SU-DHL-6 (cell line): Measurements from ENCODE around the gene ZNF174.

ENCODE experiments used
- H2AFZ ChIP-seq: fragments of 200-600 bp; sonication (generic); 2 replicates; pipeline ENCODE4 v1.6.1; 2014; ENCODE audit warnings: low read depth, mild to moderate bottlenecking, moderate library complexity, mixed read lengths, antibody characterized with exemption, low read length; ENCODE audit not compliant: severe bottlenecking
- H3F3A ChIP-seq: fragments of 200-600 bp; shearing (Covaris generic); 2 replicates; pipeline ENCODE4 v1.6.0; 2016; ENCODE audit warnings: antibody characterized with exemption, mild to moderate bottlenecking; ENCODE audit not compliant: insufficient read depth
- H3K27ac ChIP-seq: fragments of 200-600 bp; sonication (generic); 2 replicates; pipeline ENCODE4 v1.5.1; 2016; ENCODE audit warnings: low read depth, mild to moderate bottlenecking, low read length, moderate library complexity, mixed read lengths
- H3K27me3 ChIP-seq: fragments of 200-600 bp; sonication (generic), shearing (Covaris generic); 2 replicates; pipeline ENCODE4 v1.6.0; 2014; ENCODE audit warnings: mild to moderate bottlenecking, low read length
- H3K36me3 ChIP-seq: fragments of 200-600 bp; sonication (generic); 2 replicates; pipeline ENCODE4 v1.6.1; 2014; ENCODE audit warnings: mild to moderate bottlenecking, low read length, mixed read lengths
- H3K4me2 ChIP-seq: fragments of 300-600, 200-600 bp; shearing (Covaris generic), sonication (generic); 2 replicates; pipeline ENCODE4 v1.6.0; 2014; ENCODE audit warnings: low read length, low read depth, mild to moderate bottlenecking; ENCODE audit not compliant: poor library complexity, severe bottlenecking
- H3K4me3 ChIP-seq: fragments of 200-600 bp; sonication (generic); 2 replicates; pipeline ENCODE4 v1.5.1; 2014; ENCODE audit warnings: antibody characterized with exemption, low read length, mild to moderate bottlenecking, mixed read lengths; ENCODE audit not compliant: insufficient read depth, poor library complexity, severe bottlenecking
- H3K79me2 ChIP-seq: fragments of 200-600 bp; sonication (generic); 2 replicates; pipeline ENCODE4 v1.6.1; 2014; ENCODE audit warnings: mild to moderate bottlenecking, low read length, moderate library complexity; ENCODE audit not compliant: insufficient read depth
- H3K9ac ChIP-seq: fragments of 200-600 bp; sonication (generic); 2 replicates; pipeline ENCODE4 v1.7.0; 2014; ENCODE audit warnings: mild to moderate bottlenecking, low read length
- H3K9me2 ChIP-seq: fragments of 200-600 bp; sonication (generic); replicated peaks from 2 replicates; pipeline ENCODE4 v1.6.1; 2014; ENCODE audit warnings: low read length; ENCODE audit not compliant: insufficient read depth
- H3K9me3 ChIP-seq: fragments of 200-600 bp; sonication (generic); 2 replicates; pipeline ENCODE4 v1.6.1; 2014; ENCODE audit warnings: low read length, mixed read lengths; ENCODE audit not compliant: insufficient read depth
- H4K20me1 ChIP-seq: fragments of 200-600 bp; sonication (generic); 2 replicates; pipeline ENCODE4 v1.6.1; 2014; ENCODE audit warnings: low read depth, mild to moderate bottlenecking, antibody characterized with exemption, low read length, moderate library complexity, mixed read lengths
- EZH2phosphoT487 ChIP-seq: fragments of 200-600 bp; sonication (generic), shearing (Covaris generic); conservative IDR thresholded peaks from 2 replicates; pipeline ENCODE4 v1.6.1; 2018; ENCODE audit warnings: mild to moderate bottlenecking, antibody characterized with exemption, low read length, moderate library complexity, mixed read lengths
- TF ChIP-seq, protein P1 (sequence below): fragments of 200-600 bp; sonication (generic); IDR thresholded peaks from one replicate; pipeline ENCODE4 v1.5.1; 2017; ENCODE audit warnings: antibody characterized with exemption, mild to moderate bottlenecking, low read length, moderate library complexity; ENCODE audit not compliant: insufficient read depth, poor library complexity, severe bottlenecking

ZNF174 gene

DNA sequence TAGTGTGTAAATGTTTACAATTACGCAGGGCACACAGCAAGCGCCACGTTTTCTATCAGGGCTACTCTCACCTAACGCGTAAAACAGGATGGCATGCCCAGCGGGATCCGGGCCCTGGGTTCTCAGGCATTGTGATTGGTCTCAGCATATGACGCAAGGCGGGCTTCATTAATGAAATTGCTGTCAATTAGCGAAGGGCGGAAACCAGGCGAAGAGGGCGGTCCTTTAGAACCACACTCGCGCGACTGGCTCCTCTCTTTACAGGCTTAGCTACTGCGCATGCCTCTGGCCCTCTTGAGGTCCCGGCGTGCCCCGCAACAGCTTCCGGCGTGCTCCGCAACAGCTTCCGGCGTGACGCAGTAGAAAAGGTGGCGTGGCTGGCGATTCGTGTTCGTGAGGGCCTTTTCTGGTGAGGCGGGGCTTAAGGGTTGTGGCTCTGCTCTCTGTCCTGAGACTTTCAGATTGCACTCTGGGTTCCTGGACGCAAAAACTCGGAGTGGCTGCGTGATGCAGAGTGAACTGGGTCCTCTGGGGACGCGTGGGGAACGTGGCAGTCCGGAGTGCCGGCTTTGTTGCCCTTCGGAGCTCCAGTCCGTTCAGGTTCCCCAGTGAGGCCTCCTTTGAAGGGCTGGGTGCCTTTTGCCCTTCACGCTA, 36.1 kb upstream of the ZNF174 start:
- TF ChIP-seq, protein P1, sequence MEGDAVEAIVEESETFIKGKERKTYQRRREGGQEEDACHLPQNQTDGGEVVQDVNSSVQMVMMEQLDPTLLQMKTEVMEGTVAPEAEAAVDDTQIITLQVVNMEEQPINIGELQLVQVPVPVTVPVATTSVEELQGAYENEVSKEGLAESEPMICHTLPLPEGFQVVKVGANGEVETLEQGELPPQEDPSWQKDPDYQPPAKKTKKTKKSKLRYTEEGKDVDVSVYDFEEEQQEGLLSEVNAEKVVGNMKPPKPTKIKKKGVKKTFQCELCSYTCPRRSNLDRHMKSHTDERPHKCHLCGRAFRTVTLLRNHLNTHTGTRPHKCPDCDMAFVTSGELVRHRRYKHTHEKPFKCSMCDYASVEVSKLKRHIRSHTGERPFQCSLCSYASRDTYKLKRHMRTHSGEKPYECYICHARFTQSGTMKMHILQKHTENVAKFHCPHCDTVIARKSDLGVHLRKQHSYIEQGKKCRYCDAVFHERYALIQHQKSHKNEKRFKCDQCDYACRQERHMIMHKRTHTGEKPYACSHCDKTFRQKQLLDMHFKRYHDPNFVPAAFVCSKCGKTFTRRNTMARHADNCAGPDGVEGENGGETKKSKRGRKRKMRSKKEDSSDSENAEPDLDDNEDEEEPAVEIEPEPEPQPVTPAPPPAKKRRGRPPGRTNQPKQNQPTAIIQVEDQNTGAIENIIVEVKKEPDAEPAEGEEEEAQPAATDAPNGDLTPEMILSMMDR, result no peak
- no peak for TF ChIP-seq EZH2phosphoT487
- no peaks in the 10 kb centered on the region for H3F3A ChIP-seq
- H3K27me3 ChIP-seq, result no peaks in the 10 kb centered on the region
- no peaks in the 10 kb centered on the region for H3K9me2 ChIP-seq
- H3K79me2 ChIP-seq, result no peaks in the 10 kb centered on the region
- no peak overlapping the region for H3K4me3 ChIP-seq
- H2AFZ ChIP-seq, result no peak overlapping the region
- no peaks in the 10 kb centered on the region for H3K9me3 ChIP-seq
- no peaks in the 10 kb centered on the region for H4K20me1 ChIP-seq
- no peak overlapping the region for H3K4me2 ChIP-seq
- H3K36me3 ChIP-seq, result no peaks in the 10 kb centered on the region
- H3K27ac ChIP-seq, result no peak overlapping the region
- H3K9ac ChIP-seq, result no peak overlapping the region

DNA sequence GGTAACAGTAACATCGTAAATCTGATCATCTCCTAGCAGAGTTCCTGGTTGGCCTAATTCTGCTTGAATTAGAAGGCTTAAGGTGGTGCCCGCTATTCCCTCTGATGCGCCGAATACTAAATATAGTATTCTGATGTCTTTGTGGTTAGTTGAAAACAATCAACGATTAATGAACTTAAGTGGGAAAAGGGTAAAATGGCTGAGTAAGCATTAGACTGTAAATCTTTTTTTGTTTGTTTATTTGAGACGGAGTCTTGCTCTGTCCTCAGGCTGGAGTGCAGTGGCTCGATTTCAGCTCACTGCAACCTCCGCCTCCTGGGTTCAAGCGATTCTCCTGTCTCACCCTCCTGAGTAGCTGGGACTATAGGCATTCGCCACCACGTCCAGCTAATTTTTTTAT, 31.9 kb upstream of the ZNF174 start:
- Histone ChIP-seq H3K27me3 (no peaks in the 10 kb centered on the region), H2AFZ (no peak overlapping the region), H3K79me2 (no peaks in the 10 kb centered on the region), H3K27ac (no peak overlapping the region), H3K9me2 (no peaks in the 10 kb centered on the region), H3K4me3 (no peak overlapping the region), H3K36me3 (no peaks in the 10 kb centered on the region), H3K9me3 (no peaks in the 10 kb centered on the region), H4K20me1 (no peaks in the 10 kb centered on the region), H3K4me2 (no peak overlapping the region), H3K9ac (no peak overlapping the region), H3F3A (no peaks in the 10 kb centered on the region)
- no peak for TF ChIP-seq EZH2phosphoT487
- TF ChIP-seq, protein P1, result no peak

- no peak overlapping the region for H3K4me2 ChIP-seq
- TF ChIP-seq, protein P1, result no peak
- no peak for TF ChIP-seq EZH2phosphoT487
- no peak overlapping the region for H2AFZ ChIP-seq
- H3K9ac ChIP-seq, result no peak overlapping the region
- no peaks in the 10 kb centered on the region for H3K9me3 ChIP-seq
- H3K27ac ChIP-seq, result no peak overlapping the region
- no peaks in the 10 kb centered on the region for H3K36me3 ChIP-seq
- no peak overlapping the region for H3K4me3 ChIP-seq
- no peaks in the 10 kb centered on the region for H4K20me1 ChIP-seq
- no peaks in the 10 kb centered on the region for H3F3A ChIP-seq
- no peaks in the 10 kb centered on the region for H3K9me2 ChIP-seq
- no peaks in the 10 kb centered on the region for H3K79me2 ChIP-seq
- H3K27me3 ChIP-seq, result no peaks in the 10 kb centered on the region
These were observed 25.3 kb upstream of the ZNF174 start for GRCh38 chr16:3375680-3376079.

- no peaks in the 10 kb centered on the region for H3K9me2 ChIP-seq
- H3K9ac ChIP-seq, result no peak overlapping the region
- peaks cover 14% of the 10 kb centered on the region; the same call in 1 of the 2 replicates for H3K9me3 ChIP-seq
- no peak overlapping the region for H3K27ac ChIP-seq
- TF ChIP-seq, protein P1, result no peak
- no peak for TF ChIP-seq EZH2phosphoT487
- H2AFZ ChIP-seq, result no peak overlapping the region
- H3K27me3 ChIP-seq, result no peaks in the 10 kb centered on the region
- H3K36me3 ChIP-seq, result peaks cover 13% of the 10 kb centered on the region
- H4K20me1 ChIP-seq, result no peaks in the 10 kb centered on the region
- H3K4me2 ChIP-seq, result no peak overlapping the region
- H3K79me2 ChIP-seq, result no peaks in the 10 kb centered on the region
- H3F3A ChIP-seq, result no peaks in the 10 kb centered on the region
- H3K4me3 ChIP-seq, result no peak overlapping the region
These were observed 23.1 kb upstream of the ZNF174 start for GRCh38 chr16:3377917-3378316.
